Endothelial cell of umbilical vein (primary cell): ENCODE results near the gene GALNT10. TPM values are rescaled to one million over a fixed set of nuclear protein-coding genes. Genes with fewer than 3 reads are reported as not detected.
A peak's percentile ranks its signal among the peaks of the same experiment; 100 is the strongest.

Experiments used
- BruUV-seq: library from RNA; stranded (reverse); fragments of 400-500 nt; replicated peaks from 2 replicates; lab custom pipeline; 2021; lab: Mats Ljungman, UMichigan
- CTCF ChIA-PET: fragments of 300-600, 350-600 bp; sonication (Branson Sonifier 250); formaldehyde crosslinking; loops from one replicate; lab custom pipeline; 2021; ENCODE audit warnings: antibody characterized with exemption, inconsistent platforms; lab: Charles Lee
- POLR2A ChIA-PET: fragments of 300-600, 350-600 bp; sonication (Branson Sonifier 250); formaldehyde crosslinking; loops from one replicate; lab custom pipeline; 2021; ENCODE audit warnings: antibody characterized with exemption, inconsistent platforms; lab: Charles Lee
- DNase-seq: peaks from one replicate; pipeline ENCODE4 v3.0.0-alpha.2; 2011; ENCODE audit warnings: low read depth, low spot score
- FAIRE-seq: peaks from 2 replicates; lab custom pipeline; 2011; peaks lifted over from hg19 to GRCh38; lab: Jason Lieb, UNC
- H2AFZ ChIP-seq: 2 replicates; pipeline ENCODE4 v1.6.0; 2012; ENCODE audit warnings: low read depth, low read length, control low read depth, inconsistent platforms
- H3K27ac ChIP-seq: 2 replicates; pipeline ENCODE4 v1.5.1; 2011; ENCODE audit warnings: low read depth, mild to moderate bottlenecking, control low read depth, low read length, moderate library complexity; ENCODE audit not compliant: insufficient read depth
- H3K27me3 ChIP-seq, 2 experiments: 2 replicates each; pipeline versions ENCODE4 v1.6.0 to v1.6.1; 2011; ENCODE audit warnings: low read length in 2 of 2, mixed read lengths in 1 of 2; ENCODE audit not compliant: control insufficient read depth in 2 of 2, insufficient read depth in 2 of 2
- H3K36me3 ChIP-seq, 2 experiments: 2 replicates in 1 of 2; 3 replicates in 1 of 2; pipeline ENCODE4 v1.5.1; 2011; ENCODE audit warnings: low read length in 2 of 2, mild to moderate bottlenecking in 1 of 2, moderate library complexity in 1 of 2; ENCODE audit not compliant: control insufficient read depth in 2 of 2, insufficient read depth in 2 of 2; ENCODE audit errors: extremely low read depth in 1 of 2
- H3K4me1 ChIP-seq: 3 replicates; pipeline ENCODE4 v1.5.1; 2011; ENCODE audit warnings: mild to moderate bottlenecking, low read length; ENCODE audit not compliant: control insufficient read depth, insufficient read depth; ENCODE audit errors: extremely low read depth
- H3K4me2 ChIP-seq: 2 replicates; pipeline ENCODE4 v1.6.1; 2011; ENCODE audit warnings: low read length, control low read depth, mixed read lengths; ENCODE audit not compliant: insufficient read depth
- H3K4me3 ChIP-seq, 3 experiments: fragments of 200-600 bp in 1 of 3; sonication (generic), shearing (Covaris generic) in 1 of 3; replicated peaks in 1 of 3; 2 replicates each; pipeline ENCODE4 v1.5.1; 2011 to 2016; ENCODE audit warnings: control low read depth in 3 of 3, low read length in 3 of 3, mild to moderate bottlenecking in 2 of 3, inconsistent platforms in 1 of 3, low read depth in 1 of 3, moderate library complexity in 1 of 3; ENCODE audit not compliant: insufficient read depth in 1 of 3
- H3K79me2 ChIP-seq: 2 replicates; pipeline ENCODE4 v1.6.0; 2012; ENCODE audit warnings: low read length, inconsistent platforms; ENCODE audit not compliant: control insufficient read depth, insufficient read depth
- H3K9ac ChIP-seq: replicated peaks from 2 replicates; pipeline ENCODE3; 2011; ENCODE audit warnings: low read length, control low read depth; ENCODE audit not compliant: insufficient read depth; ENCODE audit errors: extremely low read depth
- H3K9me1 ChIP-seq: replicated peaks from 3 replicates; pipeline ENCODE4 v1.6.0; 2011; ENCODE audit warnings: mild to moderate bottlenecking, low read length; ENCODE audit not compliant: control insufficient read depth, insufficient read depth; ENCODE audit errors: extremely low read depth
- H3K9me3 ChIP-seq: replicated peaks from 2 replicates; pipeline ENCODE4 v1.5.1; 2012; ENCODE audit warnings: low read length, inconsistent platforms; ENCODE audit not compliant: control insufficient read depth, insufficient read depth
- H4K20me1 ChIP-seq: replicated peaks from 2 replicates; pipeline ENCODE3; 2011; ENCODE audit warnings: mild to moderate bottlenecking, low read length; ENCODE audit not compliant: control insufficient read depth, insufficient read depth; ENCODE audit errors: extremely low read depth
- EZH2 ChIP-seq: IDR thresholded peaks from 2 replicates; pipeline ENCODE4 v1.6.1; 2012; ENCODE audit warnings: borderline replicate concordance, low read depth, mild to moderate bottlenecking, moderate library complexity, low read length, inconsistent platforms; ENCODE audit not compliant: severe bottlenecking
- FOS ChIP-seq: IDR thresholded peaks from 2 replicates; pipeline ENCODE4 v1.6.1; 2011; ENCODE audit warnings: mild to moderate bottlenecking, low read length, moderate library complexity, borderline replicate concordance; ENCODE audit not compliant: insufficient read depth
- JUN ChIP-seq: IDR thresholded peaks from 2 replicates; pipeline ENCODE4 v1.6.1; 2011; ENCODE audit warnings: borderline replicate concordance, low read depth; ENCODE audit not compliant: insufficient read length, insufficient read depth
- POLR2A ChIP-seq: IDR thresholded peaks from 2 replicates; pipeline ENCODE4 v1.6.1; 2012; ENCODE audit warnings: low read depth, mild to moderate bottlenecking, control low read depth, low read length
- POLR2AphosphoS5 ChIP-seq: IDR thresholded peaks from 2 replicates; pipeline ENCODE4 v1.6.1; 2012; ENCODE audit warnings: low read depth, mild to moderate bottlenecking, control low read depth, low read length, moderate library complexity; ENCODE audit not compliant: insufficient read depth
- dilution Hi-C: fragments of 300-500 bp; cut with MboI; formaldehyde crosslinking; loops from one replicate; pipeline ENCODE4 v1.15.0; 2019; ENCODE audit warnings: low sequenced_read_pairs; ENCODE audit not compliant: extremely low pct_ligation_motif_present
- intact Hi-C: fragments of 100-400 bp; cut with micrococcal nuclease; formaldehyde crosslinking; loops from one replicate; pipeline ENCODE4 v1.10.0; 2022
- polyA plus RNA-seq, 4 experiments: library from polyadenylated mRNA; depleted of rRNA in 3 of 4; stranded (reverse) in 3 of 4; unstranded in 1 of 4; fragments of >200 nt; gene quantifications; 2 replicates each; pipeline versions ENCODE4 v1.2.1 to v1.2.3, GENCODE V29; 2011 to 2012; ENCODE audit warnings: missing spikeins in 1 of 4
- total RNA-seq: library from RNA; stranded (reverse); gene quantifications from 2 replicates; pipeline ENCODE4 v1.2.3, GENCODE V29; 2021
- TF ChIP-seq, protein P1 (sequence below): IDR thresholded peaks from 2 replicates; pipeline ENCODE4 v1.6.1; 2011; ENCODE audit not compliant: insufficient read depth, insufficient read length

Gene GALNT10
- total and polyA plus RNA-seq, 2 donors (not counting 3 experiments of a cell fraction or from before 2014, with no cell fraction given), result 70.2 to 77.6 TPM

DNA sequence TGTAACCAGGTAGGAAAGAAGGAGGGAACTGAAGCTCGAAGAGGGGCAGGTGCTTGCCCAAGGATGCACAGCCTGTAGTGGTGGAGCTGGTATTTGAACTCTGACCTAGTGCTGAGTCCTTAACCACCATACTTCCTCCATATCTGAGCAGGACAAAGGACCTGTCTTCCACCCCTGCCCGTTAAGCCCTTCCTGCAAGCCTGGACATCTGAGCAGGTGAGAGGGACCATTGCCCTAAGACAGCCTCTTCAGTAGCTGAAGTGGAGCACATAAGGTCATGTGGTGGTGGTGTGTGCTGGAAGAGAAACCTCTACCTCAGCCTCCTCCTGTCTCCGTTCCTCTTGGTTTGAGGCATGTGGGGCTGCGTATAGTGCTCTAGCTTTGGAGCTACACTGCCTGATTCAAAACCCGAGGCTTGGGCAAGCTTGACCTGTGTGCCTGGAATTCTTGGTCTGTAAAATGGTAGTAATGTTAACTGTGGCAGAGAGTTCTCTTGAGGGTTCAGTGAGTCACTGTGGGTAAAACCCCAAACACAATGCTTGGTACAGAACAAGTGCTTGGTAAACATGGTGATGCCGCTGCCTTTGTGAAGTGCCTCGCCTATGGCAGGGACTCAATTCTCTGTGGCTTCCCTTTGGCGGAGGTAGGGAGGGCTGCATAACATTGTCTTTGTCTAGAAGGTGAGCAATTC, 7.4 kb downstream of the GALNT10 start:
- peak; percentile 76 for FAIRE-seq
- dilution Hi-C loops, result no loop called here
- no peak overlapping the region for H2AFZ ChIP-seq
- H3K36me3 ChIP-seq, result peaks cover 0 to 6% of the 10 kb centered on the region in 2 experiments
- peak overlapping the region; percentile 39 for H3K4me2 ChIP-seq
- H3K9ac ChIP-seq, result no peak overlapping the region
- ChIA-PET POLR2A (interaction anchor here (1.2 kb wide), 1 partner anchor 89 kb away, joined by 3 read pairs; no protein-coding TSS in a partner anchor), CTCF (interaction anchor here (0.6 to 4.9 kb wide), 39 partner anchors 9 to 1665 kb away, joined by 3 to 64 read pairs (median 5); no protein-coding TSS in a partner anchor)
- intact Hi-C loops, result loop anchor here (1.0 to 2.0 kb wide), 3 partner anchors 89 to 207 kb away; no protein-coding TSS in a partner anchor
- peak overlapping the region; percentile 67 for H3K27ac ChIP-seq
- BruUV-seq, result no TSS peak
- peaks cover 6% of the 10 kb centered on the region for H3K79me2 ChIP-seq
- peaks cover 39% of the 10 kb centered on the region for H3K4me1 ChIP-seq
- no peaks in the 10 kb centered on the region for H3K9me3 ChIP-seq
- no peak for TF ChIP-seq FOS
- no peak for TF ChIP-seq POLR2AphosphoS5
- TF ChIP-seq, protein P1, sequence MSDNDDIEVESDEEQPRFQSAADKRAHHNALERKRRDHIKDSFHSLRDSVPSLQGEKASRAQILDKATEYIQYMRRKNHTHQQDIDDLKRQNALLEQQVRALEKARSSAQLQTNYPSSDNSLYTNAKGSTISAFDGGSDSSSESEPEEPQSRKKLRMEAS, result no peak
- TF ChIP-seq EZH2, result no peak
- no peak for TF ChIP-seq POLR2A
- TF ChIP-seq JUN, result no peak
- no peaks in the 10 kb centered on the region for H3K27me3 ChIP-seq
- peak; percentile 44 for DNase-seq
- no peak overlapping the region for H3K4me3 ChIP-seq
- H3K9me1 ChIP-seq, result no peaks in the 10 kb centered on the region
- no peaks in the 10 kb centered on the region for H4K20me1 ChIP-seq
